Activated T-helper 1 cell treated with Interleukin-2 at 50 U/mL for 16 hours (primary cell): ENCODE results near the gene COL13A1.

ENCODE experiments used
- DNase-seq: peaks from one replicate; pipeline ENCODE4 v3.0.0-alpha.2; 2020; ENCODE audit warnings: low read depth

Gene COL13A1

DNA sequence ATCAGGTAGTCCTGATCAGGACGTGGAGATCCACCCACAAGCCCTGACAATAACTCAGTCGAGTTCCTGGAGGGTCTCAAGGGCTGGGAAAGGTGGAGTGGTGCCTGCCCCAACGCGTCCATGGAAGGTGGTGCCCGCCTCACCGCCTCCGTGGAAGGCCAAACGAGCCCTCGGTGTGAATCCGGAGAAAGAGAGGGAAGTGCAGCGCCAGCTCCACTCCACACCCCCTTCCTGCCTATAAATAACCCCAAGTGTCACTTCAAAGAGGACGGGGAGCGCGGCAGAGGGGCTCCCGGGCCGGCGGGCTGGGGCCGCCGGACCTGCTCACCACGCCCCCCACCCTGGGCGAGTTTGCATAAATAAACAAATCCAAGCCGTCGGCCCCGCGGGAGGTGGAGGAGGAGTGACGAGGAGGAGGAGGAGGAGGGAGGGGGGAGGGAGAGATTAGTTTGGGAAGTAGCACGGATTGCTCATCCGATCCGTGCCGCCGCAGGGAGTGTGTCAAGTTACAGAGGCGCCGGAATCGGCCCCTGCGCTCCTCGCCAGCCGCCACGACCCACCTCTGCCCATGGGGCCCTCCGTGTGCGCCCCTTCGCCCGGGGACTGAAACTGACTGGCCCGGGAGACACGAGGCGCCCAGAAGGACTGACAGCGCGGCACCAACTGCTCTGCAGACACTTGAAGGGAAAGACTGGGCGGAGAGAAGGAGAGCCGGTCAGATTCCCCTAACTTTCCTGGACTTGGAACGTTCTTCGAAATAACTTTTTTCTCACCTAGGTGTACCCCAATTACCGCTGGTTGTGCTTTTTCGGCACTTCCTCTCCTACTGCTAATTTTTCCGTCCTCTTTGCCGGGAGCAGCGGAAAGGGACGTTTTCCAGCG lies at the start of gene COL13A1:
TSS of gene COL13A1 (plus strand) at position 473 of the 882 bp plus-strand sequence. CDS start 518 bp downstream, outside the sequence.
- DNase-seq, result no peak

GRCh38 chr10:69752479-69752878 lies 49.2 kb upstream of the COL13A1 start:
- no peak for DNase-seq

DNA sequence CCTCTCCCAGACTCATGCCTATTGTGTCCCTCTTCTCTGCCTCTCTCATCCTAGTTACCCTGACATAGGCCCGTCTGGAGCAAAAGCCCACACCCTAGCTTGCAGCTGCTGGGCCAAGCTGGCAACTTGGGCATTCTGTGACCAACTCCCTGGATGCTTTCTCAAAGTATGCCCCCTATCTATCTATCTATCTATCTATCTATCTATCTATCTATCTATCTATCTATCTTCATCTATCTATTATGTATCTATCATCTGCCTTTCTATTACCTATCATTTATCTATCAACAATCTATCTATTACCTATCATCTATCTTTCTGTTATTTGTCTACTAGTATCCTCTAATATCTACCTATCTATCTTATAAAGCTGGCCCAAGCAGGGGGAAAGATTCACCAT lies 45.4 kb upstream of the COL13A1 start:
- no peak for DNase-seq

- no peak for DNase-seq
These were observed 44.5 kb upstream of the COL13A1 start for GRCh38 chr10:69757206-69757552.

- DNase-seq, result no peak
These were observed 44.0 kb upstream of the COL13A1 start for GRCh38 chr10:69757553-69758309.

DNA sequence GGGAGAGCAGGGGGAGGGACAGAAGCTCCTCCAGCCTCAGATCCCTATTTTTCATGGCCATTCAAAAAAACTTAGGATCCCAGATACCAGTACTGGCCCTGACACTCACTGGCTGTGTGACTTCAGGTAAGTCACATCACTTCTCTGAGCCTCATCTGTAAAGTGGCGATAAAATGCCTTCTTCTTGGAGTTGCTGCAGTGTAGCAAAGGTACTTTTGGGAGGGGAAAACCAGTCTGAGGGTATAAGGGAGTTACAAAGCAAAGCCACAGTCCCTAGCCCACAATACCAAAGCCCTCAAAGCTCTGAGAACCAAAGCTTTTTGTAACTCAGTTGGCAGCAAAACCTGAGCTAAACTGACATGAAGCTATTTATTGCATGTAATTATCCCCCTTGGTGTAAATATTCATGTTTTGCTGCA lies 43.4 kb upstream of the COL13A1 start:
- no peak for DNase-seq

DNA sequence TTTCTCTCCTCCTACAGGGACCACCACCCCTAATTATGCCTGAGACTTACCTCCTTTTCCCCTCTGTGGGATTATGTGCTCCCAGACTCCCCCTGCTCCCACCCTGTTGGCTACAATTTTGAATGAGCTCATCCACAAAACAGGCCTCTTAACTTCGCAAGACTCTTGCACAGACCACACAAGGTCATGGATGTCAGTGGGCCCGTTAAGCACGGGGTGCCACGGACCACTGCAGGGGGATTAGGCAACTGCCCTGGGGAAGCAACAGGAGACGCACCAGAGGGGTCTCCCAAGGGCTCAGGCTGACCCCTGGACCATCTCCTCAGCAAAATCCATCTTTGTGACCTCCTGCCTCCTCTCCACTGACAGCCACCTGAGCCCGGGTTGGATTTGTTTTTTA lies 42.1 kb upstream of the COL13A1 start:
- DNase-seq, result no peak

GRCh38 chr10:69760072-69760471 lies 41.6 kb upstream of the COL13A1 start:
- DNase-seq, result no peak

DNA sequence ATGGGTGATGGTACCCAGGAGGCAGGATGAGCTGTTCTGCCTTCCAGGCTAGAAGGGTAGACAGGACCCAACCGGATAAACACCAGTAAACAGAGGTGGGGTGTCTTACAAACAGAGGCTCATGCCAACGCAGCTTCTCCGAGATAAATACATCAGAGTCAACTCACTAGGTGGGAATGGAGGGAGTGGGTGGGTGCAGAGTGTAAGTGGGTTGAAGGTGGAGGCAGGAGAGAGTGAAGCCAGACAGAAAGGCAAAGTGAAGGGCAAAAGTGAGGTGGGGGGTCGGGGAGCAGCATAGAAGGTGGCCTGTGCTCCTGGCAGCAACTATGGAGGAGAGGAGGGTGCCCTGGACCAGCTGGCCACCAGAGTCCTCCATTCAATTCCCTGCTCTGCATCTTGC lies 40.4 kb upstream of the COL13A1 start:
- no peak for DNase-seq

DNA sequence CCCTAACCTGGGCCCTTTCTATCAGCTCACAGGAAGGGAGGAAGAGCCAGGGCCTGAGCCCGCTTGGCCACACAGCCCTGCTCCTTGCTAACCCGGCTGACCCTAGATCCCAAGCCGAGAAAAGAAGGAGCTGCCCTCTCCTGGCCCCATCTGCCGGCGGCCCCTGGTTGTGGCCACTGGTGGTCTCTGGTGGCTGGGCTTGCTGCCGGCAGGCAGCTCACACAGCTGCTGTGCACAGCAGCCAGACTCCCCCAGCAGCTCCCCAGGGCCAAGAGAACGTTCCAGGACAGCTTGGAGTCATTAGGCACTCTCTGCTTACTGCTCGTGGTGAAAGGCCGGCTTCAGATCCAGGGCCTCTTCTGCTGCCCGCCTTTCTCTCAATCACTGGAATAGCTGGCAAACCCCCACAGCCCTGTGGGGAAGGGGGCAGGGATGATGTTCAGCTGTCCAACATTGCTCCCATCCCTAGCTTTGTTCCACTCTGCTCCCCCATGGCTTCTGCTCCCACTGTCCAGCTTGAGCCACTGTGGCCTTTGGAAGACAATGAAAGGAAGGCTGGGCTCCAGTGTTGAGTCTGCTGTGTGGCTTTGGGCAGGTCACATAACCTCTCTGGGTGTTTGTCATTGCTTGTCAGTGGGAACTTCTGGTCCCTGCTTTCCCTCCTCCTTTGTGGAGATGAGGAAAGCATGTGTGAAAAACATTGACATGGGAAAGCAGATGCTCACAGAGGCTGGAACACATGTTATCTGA lies 35.4 kb upstream of the COL13A1 start:
- no peak for DNase-seq

DNA sequence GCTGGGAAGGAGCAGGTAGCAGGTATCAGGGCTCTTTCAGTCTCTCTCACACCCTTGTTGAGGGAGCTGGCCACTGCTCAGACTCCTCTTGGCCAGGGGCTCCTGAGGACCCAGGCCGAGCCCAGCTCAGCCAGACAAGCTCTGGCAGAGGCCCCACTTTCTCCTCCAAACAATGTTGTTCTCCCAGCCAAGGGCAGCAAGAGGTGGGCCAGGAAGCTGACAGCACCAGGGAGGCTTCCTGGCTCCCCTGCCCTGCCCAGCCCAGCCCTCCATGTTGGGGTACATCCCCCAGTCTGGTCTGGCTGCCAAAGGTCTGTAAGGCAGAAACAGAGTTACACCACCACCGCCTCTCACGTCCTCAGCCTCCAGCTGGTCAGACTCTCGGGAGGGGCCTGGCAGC lies 33.9 kb upstream of the COL13A1 start:
- DNase-seq, result no peak

DNA sequence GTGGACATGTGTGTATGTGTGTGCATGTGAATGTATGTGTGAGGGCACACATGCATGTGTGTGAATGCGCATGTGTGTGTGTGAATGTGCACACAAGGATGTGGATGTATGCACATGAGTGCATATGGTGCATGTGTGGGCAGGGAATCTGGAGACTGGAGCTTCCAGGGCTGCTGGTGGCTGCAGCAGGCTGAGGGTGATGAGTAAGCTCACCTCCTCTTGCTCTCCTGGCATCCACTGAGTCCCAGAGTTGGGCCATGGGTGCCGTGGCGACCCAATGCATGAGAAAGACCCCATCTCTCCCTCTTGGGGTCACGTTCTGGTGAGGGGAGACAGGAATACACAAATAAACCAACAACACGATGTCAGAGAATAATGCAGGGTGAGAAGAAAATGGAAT lies 33.3 kb upstream of the COL13A1 start:
- DNase-seq, result no peak

DNA sequence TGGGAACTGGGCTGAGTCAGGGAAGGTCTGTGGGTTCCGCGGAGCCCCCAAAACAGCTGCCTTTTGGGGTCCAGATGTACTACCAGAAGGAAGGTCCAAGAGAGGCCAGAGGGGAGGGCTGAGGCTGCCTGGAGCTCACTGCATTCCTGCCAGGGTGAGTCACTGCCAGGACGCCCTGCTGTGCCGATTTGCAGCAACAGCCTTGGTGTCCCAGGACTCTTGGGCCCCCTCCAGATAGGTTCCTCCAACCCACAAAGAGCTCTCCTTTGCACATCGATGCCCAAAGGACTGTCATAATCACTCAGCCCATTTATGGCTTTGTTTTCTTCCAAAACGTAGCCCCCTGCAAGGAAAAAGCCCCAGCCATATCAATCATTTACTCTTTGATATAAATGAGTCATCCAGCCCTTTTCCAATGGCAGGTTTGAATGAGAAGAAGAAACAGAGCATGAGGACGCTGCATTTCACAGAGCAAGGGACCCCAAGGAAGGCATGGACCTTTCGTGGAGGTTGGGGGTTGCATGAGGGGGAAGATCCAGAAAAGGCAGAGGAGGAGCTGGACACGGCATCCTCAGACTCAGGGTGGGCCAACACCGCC lies 32.2 kb upstream of the COL13A1 start:
- DNase-seq, result no peak

GRCh38 chr10:69772933-69773704 lies 28.6 kb upstream of the COL13A1 start:
- DNase-seq, result no peak

DNA sequence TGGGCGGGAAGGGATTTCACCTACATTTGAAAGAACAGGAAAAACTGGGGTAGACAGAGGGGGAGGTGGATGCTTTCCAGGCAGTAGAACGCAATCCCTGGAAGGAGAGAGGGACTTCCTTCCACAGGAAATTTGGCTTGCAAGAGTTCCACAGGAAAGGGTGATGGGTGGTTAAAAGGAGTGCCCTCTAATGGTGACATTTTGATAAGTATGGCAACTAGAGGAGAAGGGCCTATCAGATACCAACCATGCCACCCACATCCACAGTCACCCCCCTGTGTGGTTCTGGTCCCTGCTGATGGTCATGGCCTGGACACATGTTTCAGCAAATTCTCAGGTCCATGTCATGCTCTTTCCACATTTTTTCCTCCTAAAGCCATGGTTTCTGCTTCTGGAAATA lies 27.1 kb upstream of the COL13A1 start:
- DNase-seq, result no peak

DNA sequence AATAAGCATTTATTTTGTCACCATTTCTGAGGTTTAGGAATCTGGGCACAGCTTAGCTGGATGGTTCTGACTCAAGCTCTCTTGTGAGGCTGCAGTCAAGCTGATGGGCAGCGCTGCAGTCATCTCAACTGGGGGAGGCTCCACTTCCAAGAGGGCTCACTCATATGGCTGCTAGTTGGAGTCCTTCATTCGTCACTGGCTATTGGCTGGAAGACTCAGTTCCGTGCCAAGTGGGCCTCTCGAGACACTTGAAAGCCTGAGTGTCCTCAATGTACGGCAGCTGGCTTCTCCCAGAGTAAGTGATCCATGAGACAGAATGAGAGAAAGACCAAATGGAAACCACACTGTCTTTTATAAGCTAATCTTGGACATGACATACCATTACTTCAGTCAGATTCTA lies 21.6 kb upstream of the COL13A1 start:
- no peak for DNase-seq

GRCh38 chr10:69781576-69781975 lies 20.1 kb upstream of the COL13A1 start:
- DNase-seq, result no peak

GRCh38 chr10:69783515-69783914 lies 18.2 kb upstream of the COL13A1 start:
- no peak for DNase-seq

GRCh38 chr10:69786791-69787190 lies 14.9 kb upstream of the COL13A1 start:
- no peak for DNase-seq

DNA sequence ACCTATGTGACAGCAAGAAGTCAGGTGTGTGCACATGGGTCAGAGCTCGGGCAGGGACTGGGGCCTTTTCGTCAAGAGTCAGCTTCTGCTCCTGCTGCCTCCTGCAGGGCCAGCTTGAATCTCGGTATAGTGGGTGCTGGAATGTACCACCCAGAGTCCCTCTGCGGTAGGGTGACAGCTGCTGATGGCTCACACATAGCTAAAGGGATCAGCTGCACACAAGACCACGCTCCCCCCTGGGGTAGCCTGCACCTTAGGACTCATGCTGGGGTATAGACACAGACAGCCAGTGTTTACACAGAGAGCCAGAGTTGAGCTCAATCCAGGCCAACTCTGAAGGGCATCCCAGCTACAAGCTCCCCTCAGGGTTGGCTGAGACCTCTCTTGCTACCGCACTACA lies 14.0 kb upstream of the COL13A1 start:
- no peak for DNase-seq

DNA sequence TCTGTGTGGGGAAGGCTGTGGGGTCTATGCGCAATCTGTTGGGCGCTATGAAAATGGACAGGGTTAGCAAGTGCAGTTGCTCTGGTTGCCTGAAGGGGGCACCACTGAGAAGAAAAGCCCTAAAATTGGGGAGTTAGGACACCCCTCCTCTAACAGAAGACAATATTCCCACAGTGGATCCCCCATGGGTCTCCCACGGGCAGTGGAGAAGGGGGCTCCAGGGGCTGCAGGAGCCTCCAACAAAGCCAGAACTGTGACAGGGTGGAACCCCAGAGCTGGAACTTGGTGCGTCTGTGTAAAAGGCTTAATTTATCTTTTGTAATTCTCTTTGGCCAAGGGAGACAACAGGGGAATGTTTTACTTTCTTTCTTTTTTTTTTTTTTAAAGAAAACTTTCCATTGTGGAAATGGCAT lies 12.5 kb upstream of the COL13A1 start:
- DNase-seq, result no peak

DNA sequence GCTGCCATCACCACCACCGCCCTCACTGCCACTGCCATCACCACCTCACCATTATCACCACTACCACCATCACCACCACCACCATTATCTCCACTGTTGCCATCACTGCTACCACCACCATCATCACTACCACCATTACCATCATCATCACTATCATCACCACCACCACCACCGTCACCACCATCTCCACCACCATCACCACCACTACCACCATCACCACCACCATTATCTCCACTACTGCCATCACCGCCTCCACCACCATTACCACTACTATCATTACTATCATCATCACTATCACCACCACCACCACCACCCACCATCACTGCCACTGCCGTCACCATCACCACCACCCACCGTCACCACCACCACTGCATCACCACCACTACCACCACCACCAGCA lies 9.9 kb upstream of the COL13A1 start:
- DNase-seq, result no peak
